HepG2 (cell line): ENCODE results near the gene AKR1C2. TPM values are rescaled to one million over a fixed set of nuclear protein-coding genes. Genes with fewer than 3 reads are reported as not detected.

Source experiments
- ATAC-seq: fragments of 200-7000 bp; cut with Tn5 transposase; 3 replicates; pipeline ENCODE4 v1.9.1; 2020; ENCODE audit warnings: mild to moderate bottlenecking, moderate library complexity
- BruUV-seq: library from RNA; stranded (reverse); fragments of 400-500 nt; replicated peaks from 2 replicates; lab custom pipeline; 2021; lab: Mats Ljungman, UMichigan
- CTCF ChIA-PET: fragments of 300-600 bp; formaldehyde crosslinking; extraction: SDS; loops from one replicate; lab custom pipeline; 2021; ENCODE audit warnings: low total read pairs, inconsistent platforms, low intra/inter-chr PET ratio; lab: Yijun Ruan, JAX
- POLR2A ChIA-PET: fragments of 350-600 bp; sonication (Branson Sonifier 250); formaldehyde crosslinking; loops from one replicate; lab custom pipeline; 2020; ENCODE audit warnings: antibody characterized with exemption, inconsistent platforms; lab: Yijun Ruan, JAX
- DNase-seq: peaks from one replicate; pipeline ENCODE4 v3.0.0-alpha.2; 2015; ENCODE audit warnings: low spot score
- FAIRE-seq: peaks from 3 replicates; lab custom pipeline; 2011; peaks lifted over from hg19 to GRCh38; lab: Jason Lieb, UNC
- H2AFZ ChIP-seq: one replicate; pipeline ENCODE4 v1.6.1; 2011; ENCODE audit warnings: low read length, inconsistent platforms
- H3K27ac ChIP-seq: fragments of 300-600 bp; 3 replicates; pipeline ENCODE4 v1.8.0; 2011; ENCODE audit warnings: mixed run types, mild to moderate bottlenecking, mixed read lengths, low read length, inconsistent platforms; ENCODE audit not compliant: insufficient read depth; ENCODE audit errors: extremely low read length
- H3K27me3 ChIP-seq, 2 experiments: fragments of 200-600 bp in 1 of 2; 2 replicates in 1 of 2; 3 replicates in 1 of 2; pipeline versions ENCODE4 v1.6.0 to v1.8.0; 2011; ENCODE audit warnings: low read length in 2 of 2, mild to moderate bottlenecking in 2 of 2, moderate library complexity in 2 of 2, inconsistent platforms in 1 of 2; ENCODE audit not compliant: insufficient read depth in 2 of 2, control insufficient read depth in 1 of 2
- H3K36me3 ChIP-seq, 2 experiments: fragments of 200-600 bp in 1 of 2; replicated peaks in 1 of 2; 2 replicates in 1 of 2; 3 replicates in 1 of 2; pipeline versions ENCODE4 v1.5.1 to v1.8.0; 2011; ENCODE audit warnings: low read length in 2 of 2, inconsistent platforms in 1 of 2; ENCODE audit not compliant: insufficient read depth in 2 of 2, control insufficient read depth in 1 of 2
- H3K4me1 ChIP-seq: 2 replicates; pipeline ENCODE4 v1.5.1; 2012; ENCODE audit warnings: low read length, inconsistent platforms; ENCODE audit not compliant: insufficient read depth
- H3K4me2 ChIP-seq: 2 replicates; pipeline ENCODE4 v1.6.0; 2011; ENCODE audit warnings: low read depth, low read length, inconsistent platforms
- H3K4me3 ChIP-seq, 3 experiments: fragments of 200-600 bp in 1 of 3; sonication (generic), shearing (Covaris generic) in 1 of 3; replicated peaks in 1 of 3; 2 replicates each; pipeline ENCODE4 v1.5.1; 2011 to 2016; ENCODE audit warnings: low read length in 3 of 3, inconsistent platforms in 2 of 3, low read depth in 2 of 3, mild to moderate bottlenecking in 2 of 3, control low read depth in 1 of 3, mixed read lengths in 1 of 3; ENCODE audit not compliant: insufficient read depth in 1 of 3
- H3K79me2 ChIP-seq: one replicate; pipeline ENCODE4 v1.6.1; 2011; ENCODE audit warnings: low read length, inconsistent platforms; ENCODE audit not compliant: insufficient read depth
- H3K9ac ChIP-seq: 2 replicates; pipeline ENCODE4 v1.6.0; 2011; ENCODE audit warnings: mild to moderate bottlenecking, low read depth, low read length, inconsistent platforms; ENCODE audit not compliant: insufficient read depth
- H3K9me3 ChIP-seq: 2 replicates; pipeline ENCODE4 v1.5.1; 2012; ENCODE audit warnings: mild to moderate bottlenecking, low read length
- H4K20me1 ChIP-seq: 2 replicates; pipeline ENCODE4 v1.6.0; 2011; ENCODE audit warnings: inconsistent platforms, mild to moderate bottlenecking, low read length, moderate library complexity; ENCODE audit not compliant: insufficient read depth
- AGO2 ChIP-seq: fragments of 200-400 bp; formaldehyde crosslinking; optimal IDR thresholded peaks from 2 replicates; pipeline ENCODE3; 2017; ENCODE audit warnings: mild to moderate bottlenecking, low read depth, low read length, moderate library complexity
- ATF6 ChIP-seq: sonication (generic); formaldehyde crosslinking; conservative IDR thresholded peaks from 2 replicates; pipeline ENCODE4 v1.4.0; 2020; ENCODE audit warnings: missing genetic modification reagents
- DNMT1 ChIP-seq: sonication (generic); formaldehyde crosslinking; IDR thresholded peaks from 2 replicates; pipeline ENCODE4 v1.5.1; 2020; ENCODE audit warnings: mild to moderate bottlenecking, missing genetic modification reagents
- KDM5A ChIP-seq: fragments of 200-600 bp; sonication (generic); IDR thresholded peaks from 2 replicates; pipeline ENCODE4 v1.7.0; 2018; ENCODE audit warnings: antibody characterized with exemption, mild to moderate bottlenecking, low read length, borderline replicate concordance
- MEIS1 ChIP-seq: sonication (generic); formaldehyde crosslinking; IDR thresholded peaks from 2 replicates; pipeline ENCODE4 v1.9.0; 2021; ENCODE audit warnings: mild to moderate bottlenecking, missing genetic modification reagents, moderate library complexity, borderline replicate concordance
- NFKBIZ ChIP-seq: IDR thresholded peaks from 2 replicates; pipeline ENCODE4 v1.6.1; 2018; ENCODE audit warnings: missing genetic modification reagents, missing compliant biosample characterization
- PAF1 ChIP-seq: IDR thresholded peaks from 2 replicates; pipeline ENCODE4 v1.6.1; 2016; ENCODE audit warnings: missing genetic modification reagents, missing compliant biosample characterization
- POLR2G ChIP-seq: fragments of 200-400 bp; formaldehyde crosslinking; IDR thresholded peaks from 2 replicates; pipeline ENCODE4 v1.6.1; 2018; ENCODE audit warnings: mild to moderate bottlenecking, low read depth, low read length, moderate library complexity
- RBFOX2 ChIP-seq: fragments of 200-400 bp; formaldehyde crosslinking; IDR thresholded peaks from 2 replicates; pipeline ENCODE4 v1.6.1; 2017; ENCODE audit warnings: low read depth, mild to moderate bottlenecking, low read length
- RBM22 ChIP-seq: fragments of 200-400 bp; formaldehyde crosslinking; optimal IDR thresholded peaks from 2 replicates; pipeline ENCODE3; 2017; ENCODE audit warnings: mild to moderate bottlenecking, low read length, moderate library complexity
- SSRP1 ChIP-seq: IDR thresholded peaks from 2 replicates; pipeline ENCODE4 v1.6.1; 2016; ENCODE audit warnings: control low read depth
- THRA ChIP-seq: sonication (generic); formaldehyde crosslinking; IDR thresholded peaks from 2 replicates; pipeline ENCODE4 v1.4.0; 2020; ENCODE audit warnings: missing genetic modification reagents, borderline replicate concordance
- TMF1 ChIP-seq: sonication (generic); formaldehyde crosslinking; IDR thresholded peaks from 2 replicates; pipeline ENCODE4 v1.8.1; 2022; ENCODE audit warnings: low read depth, missing genetic modification reagents
- ZBTB1 ChIP-seq: sonication (generic); formaldehyde crosslinking; IDR thresholded peaks from 2 replicates; pipeline ENCODE4 v1.4.0; 2020; ENCODE audit warnings: missing genetic modification reagents, borderline replicate concordance
- WGBS: methylation state at CpG from one replicate; pipeline ENCODE4 v1.1.6; 2017; ENCODE audit warnings: low lambda C conversion rate; 5-methylcytosine and 5-hydroxymethylcytosine counted together
- in situ Hi-C: cut with HindIII; loops from 2 replicates; pipeline ENCODE4 v1.10.0; 2017; ENCODE audit warnings: low pct_unique_long_range_greater_than_20kb; ENCODE audit not compliant: extremely low pct_ligation_motif_present
- intact Hi-C: fragments of 100-400 bp; cut with micrococcal nuclease; formaldehyde crosslinking; loops from one replicate; pipeline ENCODE4 v1.10.0; 2022; ENCODE audit not compliant: unreplicated experiment
- polyA plus RNA-seq, 8 experiments: library from polyadenylated mRNA; depleted of rRNA in 3 of 8; stranded (reverse) in 7 of 8; unstranded in 1 of 8; fragments of >200 nt; fragmentation: Illumina TruSeq in 4 of 8; extraction: Trizol in 4 of 8; gene quantifications; 2 replicates each; pipeline versions ENCODE4 v1.2.1 to v1.2.3, GENCODE V29; 2011 to 2016; ENCODE audit warnings: low read depth in 4 of 8, missing spikeins in 1 of 8, mixed read lengths in 1 of 8; ENCODE audit not compliant: insufficient read depth in 1 of 8
- total RNA-seq, 5 experiments: library from RNA; depleted of rRNA; stranded (reverse); fragments of >200 nt; fragmentation: Illumina TruSeq; extraction: Trizol; gene quantifications; 2 replicates each; pipeline ENCODE4 v1.2.3, GENCODE V29; 2016; ENCODE audit warnings: low read depth in 1 of 5

Gene AKR1C2
- total and polyA plus RNA-seq, 2 of the 13 experiments (the other 11 are each of a cell fraction or from before 2014, with no cell fraction given): 140 to 900 TPM

DNA sequence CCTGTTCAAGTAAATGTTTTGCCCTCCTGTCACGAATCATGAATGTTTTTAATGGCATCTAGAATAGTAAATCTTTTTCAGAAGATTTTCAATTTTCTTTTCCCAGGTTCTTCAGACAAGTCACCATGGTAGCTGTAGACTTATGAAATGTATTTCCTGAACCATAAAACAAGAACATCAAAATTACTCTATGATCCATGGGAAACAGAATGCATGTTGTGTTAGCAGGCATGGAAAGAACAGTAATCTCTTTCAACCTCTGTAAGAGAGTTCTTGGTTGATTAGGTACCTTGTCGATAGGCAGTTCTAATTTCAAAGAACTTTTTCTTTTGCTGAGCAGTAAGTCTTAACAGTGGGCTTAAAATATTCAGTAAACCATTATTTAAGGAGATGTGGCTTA lies 22.9 kb downstream of the AKR1C2 start:
- Histone ChIP-seq H3K27me3 (no peaks in the 10 kb centered on the region), H3K9ac (no peak overlapping the region), H3K4me1 (peaks cover 15% of the 10 kb centered on the region), H3K9me3 (no peaks in the 10 kb centered on the region), H2AFZ (no peak overlapping the region), H4K20me1 (peaks cover 3% of the 10 kb centered on the region; the same call in 1 of the 2 replicates), H3K27ac (peak overlapping the region; percentile 32), H3K79me2 (no peaks in the 10 kb centered on the region), H3K4me3 (no peak overlapping the region), H3K36me3 (peaks cover 2 to 19% of the 10 kb centered on the region in 2 experiments; a peak in 4 of 5 replicates), H3K4me2 (no peak overlapping the region)
- ATAC-seq (no peak), DNase-seq (no peak), FAIRE-seq (no peak)
- WGBS: 97% methylated on average over 2 of the region's 2 CpGs
- ChIA-PET POLR2A (no interaction called here), CTCF (interaction anchor here (6.0 kb wide), 1 partner anchor 131 kb away, joined by 89 read pairs; no protein-coding TSS in a partner anchor)
- no TSS peak for BruUV-seq
- in situ Hi-C loops (loop anchor here (5.0 to 10.0 kb wide), 2 partner anchors 133 to 404 kb away; no protein-coding TSS in a partner anchor), intact Hi-C loops (loop anchor here (10.0 kb wide), 1 partner anchor 454 kb away; no protein-coding TSS in a partner anchor)
- TF ChIP-seq PAF1 (CRISPR knock-in tag) (peak; percentile 88; the same call in 1 of the 2 replicates), THRA (CRISPR knock-in tag) (no peak), SSRP1 (CRISPR knock-in tag) (peak; percentile 51; the same call in 1 of the 2 replicates), MEIS1 (CRISPR knock-in tag) (no peak)

DNA sequence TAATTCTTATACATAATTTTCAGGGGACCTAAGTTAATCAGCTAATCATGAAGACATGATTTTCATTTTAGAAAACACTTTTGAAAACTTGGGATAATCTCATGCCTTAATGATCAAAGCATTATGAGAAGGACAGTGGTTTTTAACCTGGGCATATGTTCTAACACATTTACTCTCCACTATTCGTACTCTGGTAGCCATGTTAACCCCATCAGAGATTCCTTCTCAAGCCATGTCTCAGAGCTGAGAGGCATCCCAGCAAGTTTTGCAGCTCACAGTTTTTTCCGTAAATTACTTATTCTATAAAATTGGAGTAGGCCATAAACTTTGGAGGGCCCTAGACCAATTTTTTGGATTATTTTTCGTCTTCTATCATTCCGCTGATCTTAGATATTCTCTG lies 24.8 kb downstream of the AKR1C2 start:
- FAIRE-seq (no peak), DNase-seq (no peak)
- H3K4me1 ChIP-seq: peaks cover 15% of the 10 kb centered on the region
- CTCF ChIA-PET: no interaction called here
- TF ChIP-seq POLR2G: peak; percentile 75; the same call in 1 of the 2 replicates
- TF ChIP-seq NFKBIZ (CRISPR knock-in tag): no peak
- peak; percentile 55 for TF ChIP-seq AGO2
- TF ChIP-seq RBFOX2: peak; percentile 64
- no peak for TF ChIP-seq DNMT1 (CRISPR knock-in tag)
- no peak for TF ChIP-seq ZBTB1
- TF ChIP-seq RBM22: peak; percentile 87
- no peak for TF ChIP-seq KDM5A
- TF ChIP-seq TMF1: no peak
- no peak for TF ChIP-seq ATF6
- TF ChIP-seq, all 625 proteins: peak for 4
- Histone ChIP-seq H3K9ac (no peak overlapping the region), H3K27ac (no peak overlapping the region), H3K27me3 (no peaks in the 10 kb centered on the region), H3K4me3 (no peak overlapping the region), H3K9me3 (no peaks in the 10 kb centered on the region), H2AFZ (no peak overlapping the region), H3K79me2 (no peaks in the 10 kb centered on the region), H3K4me2 (no peak overlapping the region), H3K36me3 (peaks cover 2 to 19% of the 10 kb centered on the region in 2 experiments; a peak in 4 of 5 replicates), H4K20me1 (peaks cover 3% of the 10 kb centered on the region; the same call in 1 of the 2 replicates)
- POLR2A ChIA-PET: interaction anchor here (2.3 kb wide), 1 partner anchor 16 kb away, joined by 7 read pairs; the partner anchor contains the start of gene AKR1C1
- no TSS peak for BruUV-seq
- intact Hi-C loops: no loop called here
- in situ Hi-C loops: no loop called here
- 99% methylated on average over 4 of the region's 4 CpGs for WGBS
- ATAC-seq: no peak
